SH-SY5Y (cell line): ENCODE measurements around the gene CADPS2.

Experiments used
- GATA2 ChIP-seq: IDR thresholded peaks from 2 replicates; pipeline ENCODE4 v1.6.1; 2011; ENCODE audit warnings: mild to moderate bottlenecking, low read depth, low read length
- GATA3 ChIP-seq: IDR thresholded peaks from 2 replicates; pipeline ENCODE4 v1.6.1; 2011; ENCODE audit warnings: low read depth, mild to moderate bottlenecking, low read length, moderate library complexity

The CADPS2 gene

DNA sequence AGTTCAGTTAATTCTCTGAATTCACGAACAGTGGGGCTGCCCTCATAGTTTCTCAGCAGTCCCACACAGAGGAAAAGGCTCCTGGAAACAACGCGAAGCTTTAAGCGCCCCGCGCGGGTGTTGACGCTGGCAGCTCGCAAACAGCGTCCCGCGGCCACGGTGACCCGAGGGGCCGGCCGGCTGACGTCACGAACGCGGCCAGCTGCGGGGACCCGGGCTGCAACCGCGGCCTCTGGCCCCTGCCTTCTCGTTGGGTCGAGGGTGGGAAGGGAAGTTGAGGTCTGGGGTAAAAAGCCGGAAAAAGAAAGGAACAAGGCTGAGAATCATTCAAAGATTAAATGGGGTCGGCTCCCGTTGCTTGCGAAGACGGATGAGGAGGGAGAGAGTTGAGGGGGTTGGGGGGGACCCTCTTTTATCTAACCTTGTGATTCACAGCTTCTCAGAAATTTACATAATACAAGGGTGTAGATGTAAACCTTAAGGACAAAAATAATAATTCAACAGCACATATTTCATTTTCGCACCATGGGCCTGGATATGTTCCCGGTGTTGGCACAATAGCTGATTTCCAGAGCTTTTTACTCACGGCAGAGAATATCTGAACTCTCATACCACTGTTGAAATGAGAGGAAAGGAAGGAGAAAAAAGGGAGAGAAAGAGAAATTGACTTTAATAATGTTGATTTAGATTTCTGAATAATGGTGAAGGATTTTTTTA, 574.4 kb downstream of the CADPS2 start:
- TF ChIP-seq GATA3: no peak
- TF ChIP-seq GATA2: no peak

DNA sequence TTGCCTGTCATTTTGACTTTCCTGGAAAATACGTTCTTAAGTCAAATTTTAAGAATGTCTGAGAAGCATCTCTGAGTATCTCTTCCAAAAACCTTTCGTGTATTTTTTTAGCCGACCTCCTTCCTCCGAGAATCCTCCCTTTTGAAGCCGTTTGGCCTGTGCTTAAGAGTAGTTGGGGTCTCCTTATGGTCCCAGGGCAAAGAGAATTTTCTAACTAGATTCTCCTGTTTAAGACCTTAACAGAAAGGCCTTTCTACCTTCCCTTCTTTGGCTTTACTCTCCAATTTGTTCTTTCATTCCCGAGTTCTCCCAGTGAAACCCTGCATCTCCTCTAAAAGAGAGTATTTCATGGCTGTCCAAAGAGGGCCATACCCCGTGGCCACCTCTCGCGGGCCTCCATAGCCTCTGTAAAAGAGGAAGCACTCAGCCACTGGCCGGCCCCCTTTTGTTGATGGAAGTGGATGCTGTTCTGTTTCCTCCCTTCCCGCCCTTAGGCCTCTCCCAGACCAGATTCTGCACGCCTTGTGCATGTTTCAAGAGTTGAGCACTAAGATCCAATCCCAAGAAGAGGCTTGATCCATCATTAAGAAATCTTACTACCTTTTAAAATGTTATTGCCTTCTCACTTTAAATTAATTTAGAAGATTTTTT, 575.1 kb downstream of the CADPS2 start:
- no peak for TF ChIP-seq GATA3
- TF ChIP-seq GATA2: no peak

DNA sequence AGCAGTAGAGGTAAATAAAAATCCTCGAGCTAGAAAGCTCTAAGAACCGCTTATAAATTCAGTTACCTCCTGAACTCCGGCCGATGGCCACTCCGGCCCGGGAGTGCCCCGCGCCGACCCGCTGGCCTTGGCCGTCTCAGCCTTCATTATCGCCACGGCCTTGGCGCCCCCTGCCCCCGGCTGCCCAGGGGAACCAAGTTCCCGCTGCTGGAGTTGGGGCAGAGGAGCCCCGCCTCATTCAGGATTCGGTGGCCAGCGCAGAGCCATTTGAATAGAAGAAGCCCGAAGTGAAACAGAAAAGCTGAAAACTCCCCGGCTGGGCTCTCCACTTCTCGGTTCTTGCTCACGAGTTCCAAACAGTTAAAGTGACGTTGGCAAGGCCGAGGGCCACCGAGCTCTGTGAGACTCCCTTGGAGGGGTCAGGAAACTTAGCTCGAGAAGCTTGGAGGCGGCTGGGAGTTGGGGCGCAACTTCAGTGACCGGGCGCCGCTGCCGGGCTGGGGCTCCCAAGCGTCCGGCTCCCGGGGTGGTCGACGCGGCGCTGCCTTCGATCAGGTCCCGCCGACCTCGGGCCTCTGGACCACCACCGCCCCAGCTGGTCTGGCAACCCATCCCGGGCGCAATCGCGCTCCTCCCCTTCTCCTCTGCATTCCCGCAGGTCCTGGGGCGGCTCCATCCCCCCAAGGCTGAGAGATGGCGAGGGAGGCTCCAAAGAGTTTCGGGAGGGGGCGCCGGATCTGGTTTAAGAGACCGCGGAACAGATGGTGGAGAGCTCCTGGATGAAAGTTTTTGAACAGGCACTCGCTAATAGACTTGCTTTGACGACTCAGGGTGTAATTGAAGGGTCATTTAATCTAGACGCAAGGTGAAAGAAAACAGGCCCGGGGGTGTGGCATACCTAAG, 575.9 kb downstream of the CADPS2 start:
- TF ChIP-seq GATA3 (no peak), GATA2 (no peak)

- TF ChIP-seq GATA3: no peak
- TF ChIP-seq GATA2: no peak
These were observed 576.8 kb downstream of the CADPS2 start for GRCh38 chr7:122309421-122309820.

- TF ChIP-seq GATA2 (no peak), GATA3 (no peak)
These were observed 579.0 kb downstream of the CADPS2 start for GRCh38 chr7:122307228-122307621.

GRCh38 chr7:122306320-122307227, 579.7 kb downstream of the CADPS2 start:
- TF ChIP-seq GATA3 (no peak), GATA2 (no peak)

DNA sequence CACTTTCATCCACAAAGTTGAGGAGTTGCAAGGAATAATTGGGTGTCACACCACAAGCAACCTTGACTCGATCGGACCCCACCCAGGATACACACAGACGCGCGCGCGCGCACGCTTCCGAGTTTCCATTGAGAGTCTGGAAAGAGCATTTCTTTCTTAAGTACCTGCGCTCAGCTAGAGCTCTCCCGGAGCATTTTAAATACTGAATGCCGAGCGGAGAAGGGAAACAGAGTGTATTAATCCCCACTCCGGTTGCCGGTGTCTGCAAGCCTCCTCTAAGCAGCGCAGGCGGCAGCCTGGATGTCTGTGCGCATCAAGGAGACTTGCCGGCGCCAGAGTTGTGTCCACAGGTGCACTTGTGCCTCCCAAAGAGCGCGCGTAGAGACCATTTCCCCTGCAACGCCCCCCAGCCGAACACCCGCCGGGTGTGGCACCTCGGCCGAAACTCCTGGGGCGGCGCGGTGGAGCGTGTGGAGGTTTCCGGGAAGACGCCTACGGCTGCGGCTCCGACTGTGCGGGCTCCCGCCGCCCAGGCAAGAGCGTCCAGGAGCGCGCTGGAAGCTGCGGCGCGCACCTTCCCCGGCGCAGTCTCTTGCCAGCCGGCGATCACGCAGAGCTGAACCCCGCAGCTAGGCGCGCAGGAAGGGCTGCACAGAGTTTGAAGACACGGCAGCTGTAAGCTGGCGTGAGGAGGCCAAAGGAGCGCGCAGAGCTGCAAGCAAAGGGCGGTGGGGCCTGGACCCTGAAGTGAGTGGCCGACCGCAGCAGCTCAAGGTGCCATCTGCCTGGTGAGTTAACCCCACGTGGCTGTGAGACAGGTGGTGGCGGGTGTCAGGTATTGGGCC, 580.6 kb downstream of the CADPS2 start:
- TF ChIP-seq GATA2: no peak
- no peak for TF ChIP-seq GATA3

GRCh38 chr7:122304996-122305421, 581.3 kb downstream of the CADPS2 start:
- TF ChIP-seq GATA3: no peak
- TF ChIP-seq GATA2: no peak

GRCh38 chr7:122304319-122304975, 581.8 kb downstream of the CADPS2 start, which contains the start of gene FEZF1:
Gene FEZF1, minus strand, starts transcription at chr7:122304750. Its CDS starts 313 bp downstream, at chr7:122304437.
- TF ChIP-seq GATA3 (no peak), GATA2 (no peak)

- no peak for TF ChIP-seq GATA3
- TF ChIP-seq GATA2: no peak
These were observed 582.5 kb downstream of the CADPS2 start for GRCh38 chr7:122303531-122304318.
